Lower leg skin (tissue), 4 donors: Measurements from ENCODE around the gene ANKRD42. TPM values are rescaled to one million over a fixed set of nuclear protein-coding genes. Genes with fewer than 3 reads are reported as not detected.

Source experiments
- DNase-seq, 2 donors: peaks; one replicate each; pipeline ENCODE4 v3.0.0-alpha.2; 2019; ENCODE audit warnings: low spot score in 2 of 2
- H3K4me3 ChIP-seq: fragments of 200-600 bp; sonication (generic); 2 replicates; pipeline ENCODE4 v1.5.1; 2017; ENCODE audit warnings: mild to moderate bottlenecking, low read depth; ENCODE audit not compliant: poor library complexity, severe bottlenecking
- CTCF ChIP-seq, 3 donors: fragments of 450-650 bp; IDR thresholded peaks; one replicate each; pipeline ENCODE4 v1.5.1; 2016; ENCODE audit warnings: antibody characterized with exemption in 3 of 3, mild to moderate bottlenecking in 3 of 3, moderate library complexity in 2 of 3
- POLR2A ChIP-seq, 2 donors: fragments of 450-650 bp; IDR thresholded peaks; one replicate each; pipeline ENCODE4 v1.6.1; 2016 to 2017; ENCODE audit warnings: antibody characterized with exemption in 2 of 2, mild to moderate bottlenecking in 1 of 2, moderate library complexity in 1 of 2
- WGBS, 2 donors: methylation state at CpG; one replicate each; pipeline ENCODE4 v1.1.5; 2018; 5-methylcytosine and 5-hydroxymethylcytosine counted together
- intact Hi-C: fragments of 100-400 bp; cut with DNase I; formaldehyde crosslinking; loops from one replicate; pipeline ENCODE4 v1.15.0; 2023; ENCODE audit warnings: low total_unique reads
- total RNA-seq, 4 donors: library from RNA; depleted of rRNA; stranded (reverse); fragments of >200 nt; gene quantifications; one replicate each; pipeline ENCODE4 v1.1.0, GENCODE V29; 2016

The ANKRD42 gene
- total RNA-seq, 4 donors from 2014 or later = 7.1 to 9.8 (median 9.0) TPM

GRCh38 chr11:83158965-83159901 lies 34.3 kb upstream of the ANKRD42 start:
- peak overlapping the region; percentile 73 for H3K4me3 ChIP-seq
- no peak for DNase-seq
- 5 to 7% methylated on average over 15 of the region's 15 CpGs for WGBS, 2 donors
- intact Hi-C loops = no loop called here
- TF ChIP-seq POLR2A (IDR thresholded peaks at IDR 0.05) = no peak
- TF ChIP-seq CTCF (IDR thresholded peaks at IDR 0.05) = no peak

- H3K4me3 ChIP-seq = peak overlapping the region; percentile 73
- no peak for TF ChIP-seq CTCF (IDR thresholded peaks at IDR 0.05)
- TF ChIP-seq POLR2A (IDR thresholded peaks at IDR 0.05) = no peak
- peak in 1 of 2 donors; percentile 50 for DNase-seq
- intact Hi-C loops = no loop called here
- WGBS, 2 donors = 11 to 23% methylated on average over 6 of the region's 6 CpGs
Observed at GRCh38 chr11:83159902-83160865, 33.3 kb upstream of the ANKRD42 start.

GRCh38 chr11:83161610-83162199 lies 31.8 kb upstream of the ANKRD42 start:
- no peak for DNase-seq
- H3K4me3 ChIP-seq = no peak overlapping the region
- TF ChIP-seq POLR2A (IDR thresholded peaks at IDR 0.05) = no peak
- no peak for TF ChIP-seq CTCF (IDR thresholded peaks at IDR 0.05)
- intact Hi-C loops = no loop called here
- 23 to 28% methylated on average over 1 of the region's 1 CpG for WGBS, 2 donors

- H3K4me3 ChIP-seq = no peak overlapping the region
- 74 to 80% methylated on average over 2 of the region's 2 CpGs for WGBS, 2 donors
- TF ChIP-seq CTCF (IDR thresholded peaks at IDR 0.05) (no peak), POLR2A (IDR thresholded peaks at IDR 0.05) (no peak)
- no peak for DNase-seq
- intact Hi-C loops = no loop called here
Observed at GRCh38 chr11:83162377-83162776, 31.1 kb upstream of the ANKRD42 start.

GRCh38 chr11:83166193-83166866 lies 27.2 kb upstream of the ANKRD42 start:
- H3K4me3 ChIP-seq = no peak overlapping the region
- WGBS, 2 donors = 92 to 93% methylated on average over 11 of the region's 11 CpGs
- TF ChIP-seq POLR2A (IDR thresholded peaks at IDR 0.05) (no peak), CTCF (IDR thresholded peaks at IDR 0.05) (no peak)
- intact Hi-C loops = no loop called here
- no peak for DNase-seq
